Dermis blood vessel endothelial cell (primary cell): ENCODE results near the gene ARMC5. TPM values are rescaled to one million over a fixed set of nuclear protein-coding genes. Genes with fewer than 3 reads are reported as not detected.
"Not testable (repeated sequence)": the region's sequence is repeated elsewhere in the genome, so short reads cannot be mapped to it uniquely, and the experiment has no call there.

ENCODE experiments used
- DNase-seq: peaks from one replicate; pipeline ENCODE4 v3.0.0; 2010
- total RNA-seq: library from RNA; depleted of rRNA; stranded (reverse); fragments of >200 nt; gene quantifications from 2 replicates; pipeline ENCODE4 v1.2.3, GENCODE V29; 2014

The ARMC5 gene, protein sequence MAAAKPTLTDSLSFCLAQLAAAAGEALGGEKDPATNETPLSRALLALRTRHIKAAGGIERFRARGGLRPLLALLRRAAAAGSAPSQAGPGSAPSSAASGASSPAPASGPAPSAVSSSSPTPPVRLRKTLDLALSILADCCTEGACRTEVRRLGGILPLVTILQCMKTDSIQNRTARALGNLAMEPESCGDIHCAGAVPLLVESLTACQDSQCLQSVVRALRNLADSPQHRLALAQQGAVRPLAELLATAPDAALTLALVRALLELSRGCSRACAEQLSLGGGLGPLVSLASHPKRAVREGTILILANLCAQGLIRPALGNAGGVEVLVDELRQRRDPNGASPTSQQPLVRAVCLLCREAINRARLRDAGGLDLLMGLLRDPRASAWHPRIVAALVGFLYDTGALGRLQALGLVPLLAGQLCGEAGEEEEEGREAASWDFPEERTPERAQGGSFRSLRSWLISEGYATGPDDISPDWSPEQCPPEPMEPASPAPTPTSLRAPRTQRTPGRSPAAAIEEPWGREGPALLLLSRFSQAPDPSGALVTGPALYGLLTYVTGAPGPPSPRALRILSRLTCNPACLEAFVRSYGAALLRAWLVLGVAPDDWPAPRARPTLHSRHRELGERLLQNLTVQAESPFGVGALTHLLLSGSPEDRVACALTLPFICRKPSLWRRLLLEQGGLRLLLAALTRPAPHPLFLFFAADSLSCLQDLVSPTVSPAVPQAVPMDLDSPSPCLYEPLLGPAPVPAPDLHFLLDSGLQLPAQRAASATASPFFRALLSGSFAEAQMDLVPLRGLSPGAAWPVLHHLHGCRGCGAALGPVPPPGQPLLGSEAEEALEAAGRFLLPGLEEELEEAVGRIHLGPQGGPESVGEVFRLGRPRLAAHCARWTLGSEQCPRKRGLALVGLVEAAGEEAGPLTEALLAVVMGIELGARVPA
- total RNA-seq = 26.4 and 29.8 TPM in 2 replicates

DNA sequence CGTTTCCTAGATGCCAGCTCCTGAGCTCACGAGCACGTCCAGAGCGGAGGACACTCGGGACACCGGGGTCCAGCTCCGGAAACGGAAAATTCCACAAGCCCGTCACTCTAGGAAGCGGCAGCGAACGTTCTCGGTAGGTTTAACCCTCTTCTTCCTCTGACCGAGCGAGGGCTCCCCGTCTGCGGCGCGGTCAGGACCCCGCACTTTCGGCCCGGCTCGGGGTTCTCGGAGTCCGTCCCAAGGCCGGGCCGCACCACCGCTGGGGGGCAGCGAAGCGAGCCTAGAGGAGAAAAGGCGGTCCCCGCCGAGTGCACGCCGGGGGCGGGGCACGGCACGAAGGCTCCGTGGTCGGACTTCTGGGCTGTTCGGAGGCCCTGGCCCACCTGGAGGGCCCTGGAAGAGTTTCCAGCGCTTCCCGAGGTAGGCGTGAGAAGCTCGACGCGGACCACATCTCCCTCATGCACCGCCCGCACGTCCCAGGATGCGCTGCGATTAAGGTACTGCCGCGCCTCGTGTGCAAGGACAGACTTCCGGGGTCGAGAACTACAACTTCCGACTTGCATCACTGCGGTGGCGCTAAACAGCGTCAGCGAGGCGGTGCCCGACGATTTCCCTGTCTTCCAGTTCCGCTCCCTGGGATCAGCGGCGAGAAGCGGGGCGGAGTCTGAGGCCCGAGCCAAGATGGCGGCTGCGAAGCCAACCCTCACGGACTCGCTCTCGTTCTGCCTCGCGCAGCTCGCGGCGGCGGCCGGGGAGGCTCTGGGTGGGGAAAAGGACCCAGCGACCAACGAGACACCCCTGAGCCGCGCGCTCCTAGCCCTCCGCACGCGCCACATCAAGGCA is at the start of gene ARMC5:
Gene ARMC5 (plus strand): TSS at position 658 of the 843 bp plus-strand sequence. CDS start 24 bp downstream, at position 682.
- peak; percentile 99 for DNase-seq

DNA sequence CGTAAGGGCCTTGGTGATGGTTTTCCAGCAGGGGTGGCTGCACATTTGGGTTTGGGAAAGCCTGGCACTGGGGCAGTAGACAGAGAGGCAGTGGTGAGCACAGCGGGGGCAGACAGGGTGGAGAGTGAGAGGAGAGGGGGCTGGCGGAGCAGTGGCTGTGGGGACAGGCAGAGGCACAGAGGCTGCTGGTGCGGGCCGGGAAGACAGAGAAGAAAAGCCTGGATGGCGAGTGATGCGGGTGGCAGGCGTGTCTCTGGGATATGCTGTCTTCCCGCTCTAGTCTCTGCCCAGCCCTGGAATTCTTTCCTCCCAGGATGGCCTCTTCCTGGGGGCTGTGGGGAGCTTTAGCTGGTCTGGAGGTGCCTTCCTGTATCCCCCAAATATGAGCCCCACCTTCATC is 49.2 kb upstream of the ARMC5 start:
- DNase-seq = no peak

GRCh38 chr16:31411024-31411844 is 48.1 kb upstream of the ARMC5 start:
- DNase-seq = no peak

- no peak for DNase-seq
These were observed 46.6 kb upstream of the ARMC5 start for GRCh38 chr16:31412750-31413149.

DNA sequence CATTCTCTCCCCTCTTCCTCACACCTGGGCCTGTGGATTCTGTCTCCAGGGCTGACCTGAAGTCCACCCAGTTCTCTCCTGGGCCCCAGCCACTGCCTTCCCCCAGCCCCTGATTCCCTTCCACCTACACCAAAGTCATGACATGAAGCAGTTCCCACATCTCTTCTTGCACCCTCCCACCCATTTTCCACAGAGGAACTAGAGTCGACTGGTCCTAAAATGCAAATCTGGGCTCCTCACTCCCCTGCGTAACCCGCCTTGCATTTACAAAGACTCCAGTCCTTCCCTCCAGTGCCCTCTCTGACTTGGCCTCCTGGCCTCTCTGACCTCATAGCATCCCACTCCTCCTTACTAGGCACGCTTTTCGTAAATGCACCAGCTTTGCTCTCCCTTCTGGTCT is 45.9 kb upstream of the ARMC5 start:
- DNase-seq = no peak

GRCh38 chr16:31413943-31414342 is 45.4 kb upstream of the ARMC5 start:
- no peak for DNase-seq

GRCh38 chr16:31414706-31415105 is 44.6 kb upstream of the ARMC5 start:
- DNase-seq = no peak

DNA sequence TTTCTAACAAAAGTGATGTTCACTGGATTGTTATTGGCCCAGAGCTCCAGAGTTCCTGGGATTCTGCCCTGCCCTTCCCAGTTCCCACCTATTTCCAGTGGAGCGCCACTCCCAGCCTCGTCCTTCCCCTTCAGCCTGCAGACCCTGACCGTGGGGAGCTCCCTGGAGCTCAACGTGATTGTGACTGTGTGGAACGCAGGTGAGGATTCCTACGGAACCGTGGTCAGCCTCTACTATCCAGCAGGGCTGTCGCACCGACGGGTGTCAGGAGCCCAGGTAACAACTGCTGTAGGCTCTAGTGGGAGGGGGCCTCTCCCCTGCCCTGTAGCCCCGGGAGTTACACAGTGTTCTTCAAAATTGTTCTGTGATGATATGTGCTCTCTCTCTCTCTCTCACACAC is 42.9 kb upstream of the ARMC5 start:
- DNase-seq = no peak

DNA sequence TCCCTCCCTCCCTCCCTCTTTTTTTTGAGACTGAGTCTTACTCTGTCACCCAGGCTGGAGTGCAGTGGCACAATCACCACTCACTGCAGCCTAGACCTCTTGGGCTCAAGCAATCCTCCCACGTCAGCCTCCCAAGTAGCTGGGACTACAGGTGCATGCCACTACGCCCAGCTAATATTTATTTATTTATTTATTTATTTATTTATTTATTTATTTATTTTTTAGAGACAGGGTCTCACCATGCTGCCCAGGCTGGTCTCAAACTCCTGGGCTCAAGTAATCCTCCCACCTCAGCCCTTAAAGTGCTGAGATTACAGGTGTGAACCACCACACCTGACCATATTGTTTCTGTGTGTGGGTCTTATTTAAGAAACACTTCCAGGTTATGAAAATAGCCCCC is 42.3 kb upstream of the ARMC5 start:
- DNase-seq = not testable (repeated sequence)

DNA sequence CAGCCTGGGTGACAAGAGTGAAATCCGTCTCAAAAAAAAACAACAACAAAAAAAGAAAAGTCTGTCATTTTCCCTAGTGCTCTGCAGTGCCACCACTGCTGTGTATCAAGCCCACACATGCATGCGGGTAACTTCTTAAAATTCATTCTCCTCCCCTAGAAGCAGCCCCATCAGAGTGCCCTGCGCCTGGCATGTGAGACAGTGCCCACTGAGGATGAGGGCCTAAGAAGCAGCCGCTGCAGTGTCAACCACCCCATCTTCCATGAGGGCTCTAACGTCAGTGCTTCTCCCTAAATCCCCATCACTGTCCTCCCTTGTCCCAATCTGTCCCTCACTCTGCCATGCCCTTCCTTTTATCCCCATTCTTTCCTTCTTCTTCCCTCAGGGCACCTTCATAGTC is 41.4 kb upstream of the ARMC5 start:
- no peak for DNase-seq

- DNase-seq = no peak
These were observed 39.3 kb upstream of the ARMC5 start for GRCh38 chr16:31420037-31420436.

DNA sequence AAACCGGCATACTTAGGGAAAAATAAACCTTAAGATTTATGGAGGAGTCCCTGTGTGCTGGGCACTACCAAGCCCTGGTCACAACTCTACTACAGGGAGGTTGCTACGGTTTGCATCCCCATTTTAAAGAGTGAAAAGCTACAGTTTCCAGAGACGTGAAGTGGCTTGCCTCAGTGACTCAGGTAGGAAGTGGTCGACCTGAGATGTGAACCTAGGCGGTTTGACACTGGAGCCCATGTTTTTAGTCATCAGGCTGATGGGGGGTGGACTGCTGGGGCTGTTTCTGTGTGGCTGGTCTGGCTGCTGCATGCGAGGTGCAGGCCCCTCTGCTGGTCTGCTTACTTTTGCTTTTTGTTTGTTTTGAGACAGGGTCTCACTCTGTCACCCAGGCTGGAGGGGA is 37.7 kb upstream of the ARMC5 start:
- no peak for DNase-seq

GRCh38 chr16:31423241-31423640 is 36.1 kb upstream of the ARMC5 start:
- DNase-seq = no peak

GRCh38 chr16:31423801-31424200 is 35.5 kb upstream of the ARMC5 start:
- DNase-seq = no peak

DNA sequence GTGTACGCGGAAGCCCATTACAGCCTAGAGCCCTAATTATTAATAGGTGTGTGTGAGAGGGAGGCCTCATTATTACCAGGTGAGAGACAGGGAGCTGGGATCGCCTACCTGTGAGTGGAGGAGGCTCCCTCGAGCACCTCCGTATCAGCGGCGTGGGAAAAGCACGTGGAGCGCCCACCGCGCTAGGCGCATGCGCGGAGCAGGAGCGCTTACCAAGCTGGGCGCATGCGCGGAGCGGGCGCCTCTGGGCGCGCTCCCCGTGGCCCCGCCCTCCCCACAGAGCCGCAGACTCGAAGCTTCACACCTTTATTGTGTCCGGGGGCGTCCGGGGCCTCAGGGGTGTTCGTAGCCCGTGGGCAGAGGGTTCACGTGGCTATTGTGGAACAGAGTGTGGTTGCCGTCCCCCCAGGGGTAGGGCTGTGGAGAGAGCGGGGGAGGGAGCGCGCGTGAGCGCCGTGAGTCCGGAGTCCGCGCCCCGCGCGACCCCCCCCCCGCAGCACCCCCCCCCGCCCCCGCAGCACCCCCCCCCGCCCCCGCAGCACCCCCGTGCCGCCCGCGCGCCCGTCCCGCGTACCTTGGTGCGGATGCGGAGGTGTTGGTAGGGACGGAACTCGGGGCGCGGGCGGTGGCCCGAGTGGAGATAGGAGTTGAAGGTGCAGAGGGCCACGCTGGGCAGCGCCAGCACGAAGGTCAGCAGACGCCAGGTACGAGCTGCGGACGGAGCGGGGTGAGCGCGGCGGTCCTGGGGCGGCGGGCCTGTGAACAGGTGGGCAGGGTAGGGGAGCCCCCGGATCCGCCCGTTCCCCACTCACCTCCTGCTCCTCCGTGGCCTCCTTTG is 31.6 kb upstream of the ARMC5 start:
- DNase-seq = peak; percentile 26

GRCh38 chr16:31428279-31428597 is 31.1 kb upstream of the ARMC5 start, which contains the start of gene COX6A2:
TSS of gene COX6A2 (minus strand) at chr16:31428360. CDS start at chr16:31428325, 35 bp downstream.
- no peak for DNase-seq

DNA sequence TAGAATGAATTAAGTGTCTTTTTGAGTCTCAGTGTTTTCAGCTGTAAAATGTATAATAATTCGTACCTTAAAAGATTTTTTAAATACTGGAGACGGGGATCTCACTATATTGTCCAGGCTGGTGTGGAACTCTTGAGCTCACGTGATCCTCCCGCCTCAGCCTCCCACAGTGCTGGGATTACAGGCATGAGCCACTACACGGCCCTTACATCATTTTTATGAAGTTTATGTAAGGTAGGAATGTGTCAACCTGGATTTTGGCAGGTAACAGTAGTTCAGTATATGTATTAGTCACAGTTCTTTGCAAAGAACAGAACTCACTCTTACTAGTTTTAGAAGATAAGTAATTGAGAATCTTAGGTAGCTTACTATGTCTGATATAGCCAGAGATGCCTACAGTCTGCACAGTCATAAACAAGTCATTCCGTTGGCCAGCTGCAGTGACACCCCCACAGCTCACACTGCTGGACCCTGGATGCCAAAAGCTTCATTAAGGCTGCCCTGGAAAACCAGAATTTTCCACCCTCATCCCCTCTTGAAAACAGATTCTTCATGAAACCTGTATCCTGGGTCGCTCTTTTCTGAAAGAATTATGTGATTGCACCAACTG is 30.6 kb upstream of the ARMC5 start:
- DNase-seq = no peak

DNA sequence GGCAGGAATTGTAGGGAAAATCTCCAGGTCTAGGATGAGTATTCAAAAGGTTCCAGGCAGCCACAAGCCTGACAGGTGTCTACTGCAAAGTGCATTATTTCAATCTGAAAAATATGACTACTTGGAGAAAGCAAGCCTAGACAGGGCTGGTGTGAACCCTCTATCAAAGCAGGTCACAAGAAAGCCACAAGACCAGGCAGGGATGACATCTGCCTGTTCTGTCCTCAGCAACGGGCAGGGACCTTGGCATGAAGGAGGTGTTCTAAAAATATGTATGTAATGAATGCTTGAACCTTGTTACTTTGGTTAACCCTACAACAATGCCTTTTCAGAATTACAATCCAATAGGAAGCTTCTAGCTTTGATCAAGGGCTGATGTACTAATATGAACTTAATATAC is 30.0 kb upstream of the ARMC5 start:
- DNase-seq = no peak

DNA sequence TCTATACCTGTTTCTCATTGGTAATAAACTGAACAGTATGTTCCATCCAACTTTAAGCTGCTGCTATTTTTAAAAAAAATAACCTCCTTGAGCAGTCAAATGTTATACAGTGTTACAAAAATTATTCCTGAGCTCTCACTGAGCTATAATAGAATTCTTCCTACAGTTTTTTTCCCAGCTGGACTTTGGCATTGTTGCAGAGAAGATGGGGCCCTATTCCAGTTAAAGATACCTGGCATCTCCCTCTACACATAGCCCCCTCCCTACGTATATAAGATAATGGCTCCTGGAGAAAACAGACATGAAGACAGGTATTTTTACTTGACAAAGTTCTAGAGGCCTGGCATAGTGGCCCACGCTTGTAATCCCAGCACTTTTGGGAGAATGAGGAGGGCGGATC is 29.5 kb upstream of the ARMC5 start:
- no peak for DNase-seq

GRCh38 chr16:31430380-31431052 is 28.8 kb upstream of the ARMC5 start:
- no peak for DNase-seq
